NB4 (cell line): Measurements from ENCODE around the gene APP.

Source experiments
- CTCF ChIP-seq: IDR thresholded peaks from one replicate; pipeline ENCODE4 v1.5.1; 2012; ENCODE audit warnings: low read depth, low read length
- MYC ChIP-seq: IDR thresholded peaks from 2 replicates; pipeline ENCODE4 v1.6.1; 2011; ENCODE audit warnings: low read depth, low read length
- POLR2A ChIP-seq: IDR thresholded peaks from 2 replicates; pipeline ENCODE4 v1.6.1; 2011; ENCODE audit warnings: mild to moderate bottlenecking; ENCODE audit not compliant: insufficient read length; ENCODE audit errors: extremely low read depth

GRCh38 chr21:25837533-25838265 is 332.9 kb downstream of the APP start:
- TF ChIP-seq MYC (no peak), CTCF (no peak), POLR2A (no peak)
